NOMO-1 treated with DMSO at 0.1 percent for 48 hours (cell line): ENCODE results near the gene STK32B.

Source experiments
- DNase-seq: peaks from one replicate; lab custom pipeline; 2025; ENCODE audit not compliant: unreplicated experiment; lab: John Stamatoyannopoulos, UW

Gene STK32B

GRCh38 chr4:5383191-5383980 is 332.1 kb downstream of the STK32B start:
- DNase-seq, result no peak

DNA sequence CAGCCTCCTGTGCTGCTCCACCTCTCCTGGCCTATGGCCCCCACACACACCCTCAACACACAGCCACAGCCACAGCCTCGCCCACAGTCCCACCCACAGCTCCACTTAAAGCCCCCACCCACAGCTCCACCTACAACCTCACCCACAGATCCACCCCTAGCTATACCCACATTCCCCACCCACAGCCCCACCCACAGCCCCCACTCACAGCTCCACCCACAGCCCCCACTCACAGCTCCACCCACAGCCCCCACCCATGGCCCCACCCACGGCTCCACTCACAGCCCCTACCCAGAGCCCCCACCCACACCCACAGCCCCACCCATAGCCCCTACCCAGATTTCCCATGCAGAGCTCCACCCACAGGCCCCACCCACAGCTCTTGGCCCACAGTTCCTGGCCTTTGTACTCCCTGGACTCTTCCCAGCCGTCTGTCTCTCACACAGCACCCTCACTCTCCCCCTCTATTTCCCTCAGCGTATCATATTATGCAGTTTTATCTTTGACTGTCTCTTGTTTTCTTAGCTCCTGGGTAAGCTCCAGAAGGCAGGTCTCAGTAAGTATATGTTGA is 334.5 kb downstream of the STK32B start:
- DNase-seq, result no peak

- DNase-seq, result no peak
These were observed 335.6 kb downstream of the STK32B start for GRCh38 chr4:5386921-5387320.

DNA sequence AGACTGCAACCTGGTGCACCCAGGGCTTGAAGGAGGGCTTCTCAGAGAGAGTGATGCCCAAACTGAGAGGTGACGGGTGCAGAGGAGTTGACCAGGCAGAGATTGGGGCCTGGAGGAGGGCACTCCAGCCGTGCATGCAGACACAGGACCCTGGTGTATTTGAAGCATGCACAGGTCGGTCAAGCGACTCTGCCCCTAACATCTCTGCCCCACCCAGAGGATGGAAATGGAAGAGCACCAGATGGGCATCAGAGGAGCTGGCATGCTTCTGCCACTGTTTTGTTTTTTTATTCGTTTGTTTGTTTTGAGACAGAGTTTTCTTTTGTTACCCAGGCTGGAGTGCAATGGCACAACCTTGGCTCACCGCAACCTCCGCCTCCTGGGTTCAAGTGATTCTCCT is 336.2 kb downstream of the STK32B start:
- no peak for DNase-seq

DNA sequence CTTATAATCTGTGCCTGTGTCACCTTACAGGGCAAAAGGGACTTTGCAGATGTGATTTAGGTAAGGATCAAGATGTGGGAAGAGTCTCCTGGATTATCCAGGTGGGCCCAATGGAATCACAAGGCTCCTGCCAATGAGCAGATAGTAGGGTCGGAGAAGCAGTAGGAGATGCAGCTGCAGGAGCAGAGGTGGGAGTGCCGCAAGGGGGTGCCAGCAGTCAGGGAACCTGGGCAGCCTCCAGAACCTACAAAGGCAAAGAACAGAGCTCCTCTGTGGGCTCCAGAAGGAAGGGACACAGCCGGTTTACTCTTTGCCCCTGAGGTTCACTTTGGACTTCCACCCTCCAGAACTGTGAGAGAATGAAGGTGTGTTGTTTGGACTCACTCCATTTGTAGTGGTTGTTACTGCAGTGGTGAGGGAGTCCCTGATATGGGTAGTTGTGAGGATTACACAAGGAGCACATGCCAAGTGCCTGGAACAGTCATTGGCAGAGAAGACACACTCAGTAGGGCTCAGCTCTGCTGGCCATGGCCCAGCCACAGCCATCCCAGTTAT is 338.6 kb downstream of the STK32B start:
- DNase-seq, result no peak

- no peak for DNase-seq
These were observed 340.2 kb downstream of the STK32B start for GRCh38 chr4:5391492-5391891.

GRCh38 chr4:5393911-5394513 is 342.7 kb downstream of the STK32B start:
- no peak for DNase-seq

GRCh38 chr4:5395781-5396180 is 344.5 kb downstream of the STK32B start:
- DNase-seq, result no peak

GRCh38 chr4:5398056-5398455 is 346.8 kb downstream of the STK32B start:
- DNase-seq, result no peak

GRCh38 chr4:5399124-5399523 is 347.8 kb downstream of the STK32B start:
- no peak for DNase-seq

DNA sequence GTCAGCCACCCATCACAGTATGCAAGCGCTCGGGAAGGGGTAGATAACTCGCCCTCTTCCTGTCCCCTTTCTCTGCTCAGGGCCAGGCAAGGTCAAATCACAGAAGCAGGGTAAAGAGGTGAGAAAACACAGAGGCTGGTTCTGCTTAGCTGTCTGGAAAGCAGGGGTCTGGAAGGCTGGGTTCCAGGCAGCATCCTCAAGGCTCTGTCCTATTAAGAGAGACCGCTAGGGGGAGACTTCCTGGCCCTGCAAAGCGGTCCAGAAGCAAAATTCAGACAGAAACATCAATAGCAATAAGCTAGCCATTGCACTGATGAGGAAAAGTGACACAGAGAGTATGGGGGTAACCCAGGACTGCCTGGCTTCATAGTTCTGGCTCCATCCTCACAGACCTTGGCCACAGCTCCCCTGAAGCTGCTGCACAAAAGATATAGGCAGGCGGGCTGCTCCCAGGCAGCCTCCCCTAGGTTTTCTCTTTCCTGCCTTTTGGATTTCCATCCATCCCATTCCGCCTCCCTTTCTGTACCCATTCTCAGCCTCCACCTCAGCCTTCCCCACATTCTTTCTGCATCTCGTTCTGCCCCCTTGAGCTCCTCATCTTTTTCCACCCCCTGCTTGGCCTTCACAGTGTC is 348.6 kb downstream of the STK32B start:
- DNase-seq, result no peak

DNA sequence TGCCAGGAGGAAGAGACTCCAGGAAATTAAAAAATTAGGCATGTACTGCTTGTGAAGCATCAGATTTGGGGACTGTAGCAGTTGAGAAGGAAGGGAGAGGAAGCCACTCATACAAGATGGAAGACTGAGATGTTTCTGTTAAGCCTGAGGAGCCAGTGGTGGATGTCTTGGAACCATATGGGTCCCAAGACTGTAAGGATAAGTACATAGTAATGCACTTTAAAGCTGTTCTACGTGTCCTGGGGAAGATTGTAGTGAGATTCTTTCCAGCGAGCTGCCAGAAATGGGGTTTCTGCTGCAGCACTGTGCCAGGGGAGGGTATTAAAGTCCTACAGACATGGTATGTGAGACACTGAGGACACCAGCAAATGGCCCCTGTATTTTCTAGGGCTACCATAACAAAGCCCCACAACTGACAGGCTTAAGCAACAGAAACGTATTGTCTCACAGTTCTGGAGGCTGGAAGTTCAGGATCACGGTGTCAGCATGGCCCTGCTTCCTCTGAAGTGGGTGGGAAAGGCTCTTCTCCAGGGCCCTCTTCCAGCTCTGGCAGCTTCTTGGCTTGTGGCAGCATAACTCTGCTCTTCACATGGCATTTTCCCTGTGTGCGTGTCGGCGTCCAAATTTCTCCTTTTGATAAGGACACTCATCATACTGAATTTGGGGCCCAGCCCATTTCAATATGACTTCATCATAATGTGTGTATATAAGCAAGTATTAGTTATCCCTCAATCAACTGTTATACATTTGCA is 352.6 kb downstream of the STK32B start:
- no peak for DNase-seq

- no peak for DNase-seq
These were observed 358.0 kb downstream of the STK32B start for GRCh38 chr4:5409237-5409636.

DNA sequence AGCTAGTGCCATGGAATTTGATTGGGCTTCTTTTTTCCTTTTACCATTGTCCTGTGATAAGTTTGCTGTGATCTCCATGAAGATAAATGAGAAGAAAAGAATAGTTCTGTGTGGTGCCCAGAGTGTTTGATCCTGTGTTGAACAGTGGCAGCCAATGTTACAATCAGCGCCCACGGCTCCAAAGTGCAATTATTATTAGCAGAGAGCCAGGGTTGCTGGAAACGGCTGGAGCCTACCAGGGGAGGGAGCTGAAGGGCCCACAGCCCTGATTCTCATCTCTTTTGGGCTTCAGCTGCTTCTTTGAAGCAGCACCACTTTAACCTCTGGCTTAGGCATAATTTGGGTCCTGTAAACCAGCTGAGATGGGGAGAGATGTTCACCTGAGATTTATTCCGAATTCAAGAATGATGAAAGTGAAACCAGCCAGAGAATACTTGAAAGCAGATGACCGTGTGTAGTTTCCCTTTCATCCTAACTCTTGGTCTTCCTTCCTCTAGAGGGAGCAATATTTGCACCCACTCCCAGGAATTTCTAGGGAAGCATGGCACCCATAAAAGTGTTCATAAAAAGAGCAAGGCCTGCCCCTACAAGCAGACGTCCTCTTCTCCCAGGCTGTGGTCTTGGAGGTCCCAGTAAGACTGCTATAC is 358.8 kb downstream of the STK32B start:
- DNase-seq, result no peak

DNA sequence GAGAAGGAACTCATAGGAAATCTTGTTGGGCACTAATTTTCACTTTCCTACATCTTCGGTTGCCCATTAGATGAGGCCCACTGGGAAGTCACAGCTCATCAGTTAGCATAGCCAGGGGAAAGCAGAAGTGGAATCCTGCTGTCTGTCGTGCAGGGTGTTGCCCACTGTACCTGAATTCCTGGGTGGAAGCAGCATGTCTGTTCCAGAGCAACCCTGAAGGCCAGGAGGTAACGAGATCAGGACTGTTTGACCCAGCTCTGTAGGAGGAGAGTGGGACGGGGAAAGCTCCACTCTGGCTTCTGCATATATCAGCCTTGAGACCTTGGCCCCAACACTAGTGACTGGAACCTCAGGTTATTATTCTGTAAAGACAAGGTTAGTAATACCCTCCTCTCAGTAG is 361.0 kb downstream of the STK32B start:
- no peak for DNase-seq

GRCh38 chr4:5412751-5413150 is 361.5 kb downstream of the STK32B start:
- no peak for DNase-seq

- DNase-seq, result no peak
These were observed 365.4 kb downstream of the STK32B start for GRCh38 chr4:5416637-5417036.

GRCh38 chr4:5420266-5420665 is 369.0 kb downstream of the STK32B start:
- DNase-seq, result no peak

GRCh38 chr4:5421416-5421815 is 370.1 kb downstream of the STK32B start:
- no peak for DNase-seq

GRCh38 chr4:5422195-5422594 is 370.9 kb downstream of the STK32B start:
- no peak for DNase-seq
